Prostate gland (tissue), 2 donors: ENCODE measurements around the gene ZNF609.
A peak's percentile ranks its signal among the peaks of the same experiment; 100 is the strongest.

Experiments used
- CTCF ChIP-seq, 4 experiments: fragments of 200-600 bp in 2 of 4; fragments of 450-650 bp in 2 of 4; sonication (generic) in 2 of 4; IDR thresholded peaks; 1 replicate in 3 of 4; 2 replicates in 1 of 4; pipeline ENCODE4 v1.5.1; 2016 to 2019; ENCODE audit warnings: antibody characterized with exemption in 4 of 4, mild to moderate bottlenecking in 2 of 4, moderate library complexity in 2 of 4
- POLR2A ChIP-seq: fragments of 450-650 bp; IDR thresholded peaks from one replicate; pipeline ENCODE4 v1.6.1; 2016; ENCODE audit warnings: antibody characterized with exemption, mild to moderate bottlenecking
- POLR2AphosphoS5 ChIP-seq: sonication (generic); formaldehyde crosslinking; IDR thresholded peaks from one replicate; pipeline ENCODE4 v1.6.1; 2017; ENCODE audit warnings: antibody characterized with exemption

GRCh38 chr15:64693134-64693533, 232.8 kb downstream of the ZNF609 start:
- no peak for TF ChIP-seq CTCF (IDR thresholded peaks at IDR 0.05)
- TF ChIP-seq POLR2A = no peak
- peak; percentile 58 for TF ChIP-seq POLR2AphosphoS5
